NCI-H146 (cell line): ENCODE results near the gene MAPK13.
A peak's percentile ranks its signal among the peaks of the same experiment; 100 is the strongest.
"Not testable (repeated sequence)": the region's sequence is repeated elsewhere in the genome, so short reads cannot be mapped to it uniquely, and the experiment has no call there.

Experiments used
- DNase-seq: peaks from one replicate; lab custom pipeline; 2025; lab: John Stamatoyannopoulos, UW

MAPK13 gene

GRCh38 chr6:36128073-36128472 is 2.2 kb upstream of the MAPK13 start:
- DNase-seq, result no peak

- peak; percentile 26 for DNase-seq
These were observed 1.5 kb upstream of the MAPK13 start for GRCh38 chr6:36128793-36129192.

GRCh38 chr6:36129334-36129733 is 979 bp upstream of the MAPK13 start:
- DNase-seq, result not testable (repeated sequence)

GRCh38 chr6:36130667-36131510 is 576 bp downstream of the MAPK13 start:
- DNase-seq, result peak; percentile 90

- peak; percentile 55 for DNase-seq
These were observed 1.4 kb downstream of the MAPK13 start for GRCh38 chr6:36131511-36132245.

- no peak for DNase-seq
These were observed 2.1 kb downstream of the MAPK13 start for GRCh38 chr6:36132246-36132895.

GRCh38 chr6:36133148-36133547 is 2.8 kb downstream of the MAPK13 start:
- no peak for DNase-seq

- no peak for DNase-seq
These were observed 3.6 kb downstream of the MAPK13 start for GRCh38 chr6:36133912-36134311.

GRCh38 chr6:36135053-36135731 is 4.9 kb downstream of the MAPK13 start:
- no peak for DNase-seq

GRCh38 chr6:36136034-36136433 is 5.7 kb downstream of the MAPK13 start:
- DNase-seq, result no peak

- no peak for DNase-seq
These were observed 6.2 kb downstream of the MAPK13 start for GRCh38 chr6:36136551-36136950.

GRCh38 chr6:36138667-36139066 is 8.4 kb downstream of the MAPK13 start:
- DNase-seq, result no peak

- DNase-seq, result no peak
These were observed 9.1 kb downstream of the MAPK13 start for GRCh38 chr6:36139431-36139830.

- DNase-seq, result no peak
These were observed 9.8 kb downstream of the MAPK13 start for GRCh38 chr6:36139991-36140710.

GRCh38 chr6:36141091-36141490 is 10.8 kb downstream of the MAPK13 start:
- DNase-seq, result no peak

GRCh38 chr6:36141961-36142360 is 11.6 kb downstream of the MAPK13 start:
- DNase-seq, result no peak

GRCh38 chr6:36142971-36143838 is 12.9 kb downstream of the MAPK13 start:
- DNase-seq, result no peak

- no peak for DNase-seq
These were observed 15.2 kb downstream of the MAPK13 start for GRCh38 chr6:36145495-36145894.

GRCh38 chr6:36147294-36147693 is 17.0 kb downstream of the MAPK13 start:
- no peak for DNase-seq

- DNase-seq, result no peak
These were observed 19.2 kb downstream of the MAPK13 start for GRCh38 chr6:36149476-36149875.

- no peak for DNase-seq
These were observed 20.0 kb downstream of the MAPK13 start for GRCh38 chr6:36150283-36150682.
